HepG2 (cell line): ENCODE measurements around the gene CHST4. TPM values are rescaled to one million over a fixed set of nuclear protein-coding genes. Genes with fewer than 3 reads are reported as not detected.

ENCODE experiments used
- ATAC-seq: fragments of 200-7000 bp; cut with Tn5 transposase; 3 replicates; pipeline ENCODE4 v1.9.1; 2020; ENCODE audit warnings: mild to moderate bottlenecking, moderate library complexity
- BruUV-seq: library from RNA; stranded (reverse); fragments of 400-500 nt; replicated peaks from 2 replicates; lab custom pipeline; 2021; lab: Mats Ljungman, UMichigan
- CTCF ChIA-PET: fragments of 300-600 bp; formaldehyde crosslinking; extraction: SDS; loops from one replicate; lab custom pipeline; 2021; ENCODE audit warnings: low total read pairs, inconsistent platforms, low intra/inter-chr PET ratio; lab: Yijun Ruan, JAX
- POLR2A ChIA-PET: fragments of 350-600 bp; sonication (Branson Sonifier 250); formaldehyde crosslinking; loops from one replicate; lab custom pipeline; 2020; ENCODE audit warnings: antibody characterized with exemption, inconsistent platforms; lab: Yijun Ruan, JAX
- DNase-seq: peaks from one replicate; pipeline ENCODE4 v3.0.0-alpha.2; 2015; ENCODE audit warnings: low spot score
- FAIRE-seq: peaks from 3 replicates; lab custom pipeline; 2011; peaks lifted over from hg19 to GRCh38; lab: Jason Lieb, UNC
- H2AFZ ChIP-seq: one replicate; pipeline ENCODE4 v1.6.1; 2011; ENCODE audit warnings: low read length, inconsistent platforms
- H3K27ac ChIP-seq: fragments of 300-600 bp; 3 replicates; pipeline ENCODE4 v1.8.0; 2011; ENCODE audit warnings: mixed run types, mild to moderate bottlenecking, mixed read lengths, low read length, inconsistent platforms; ENCODE audit not compliant: insufficient read depth; ENCODE audit errors: extremely low read length
- H3K27me3 ChIP-seq, 2 experiments: fragments of 200-600 bp in 1 of 2; 2 replicates in 1 of 2; 3 replicates in 1 of 2; pipeline versions ENCODE4 v1.6.0 to v1.8.0; 2011; ENCODE audit warnings: low read length in 2 of 2, mild to moderate bottlenecking in 2 of 2, moderate library complexity in 2 of 2, inconsistent platforms in 1 of 2; ENCODE audit not compliant: insufficient read depth in 2 of 2, control insufficient read depth in 1 of 2
- H3K36me3 ChIP-seq, 2 experiments: fragments of 200-600 bp in 1 of 2; replicated peaks in 1 of 2; 2 replicates in 1 of 2; 3 replicates in 1 of 2; pipeline versions ENCODE4 v1.5.1 to v1.8.0; 2011; ENCODE audit warnings: low read length in 2 of 2, inconsistent platforms in 1 of 2; ENCODE audit not compliant: insufficient read depth in 2 of 2, control insufficient read depth in 1 of 2
- H3K4me1 ChIP-seq: 2 replicates; pipeline ENCODE4 v1.5.1; 2012; ENCODE audit warnings: low read length, inconsistent platforms; ENCODE audit not compliant: insufficient read depth
- H3K4me2 ChIP-seq: 2 replicates; pipeline ENCODE4 v1.6.0; 2011; ENCODE audit warnings: low read depth, low read length, inconsistent platforms
- H3K4me3 ChIP-seq, 3 experiments: fragments of 200-600 bp in 1 of 3; sonication (generic), shearing (Covaris generic) in 1 of 3; replicated peaks in 1 of 3; 2 replicates each; pipeline ENCODE4 v1.5.1; 2011 to 2016; ENCODE audit warnings: low read length in 3 of 3, inconsistent platforms in 2 of 3, low read depth in 2 of 3, mild to moderate bottlenecking in 2 of 3, control low read depth in 1 of 3, mixed read lengths in 1 of 3; ENCODE audit not compliant: insufficient read depth in 1 of 3
- H3K79me2 ChIP-seq: one replicate; pipeline ENCODE4 v1.6.1; 2011; ENCODE audit warnings: low read length, inconsistent platforms; ENCODE audit not compliant: insufficient read depth
- H3K9ac ChIP-seq: 2 replicates; pipeline ENCODE4 v1.6.0; 2011; ENCODE audit warnings: mild to moderate bottlenecking, low read depth, low read length, inconsistent platforms; ENCODE audit not compliant: insufficient read depth
- H3K9me3 ChIP-seq: 2 replicates; pipeline ENCODE4 v1.5.1; 2012; ENCODE audit warnings: mild to moderate bottlenecking, low read length
- H4K20me1 ChIP-seq: 2 replicates; pipeline ENCODE4 v1.6.0; 2011; ENCODE audit warnings: inconsistent platforms, mild to moderate bottlenecking, low read length, moderate library complexity; ENCODE audit not compliant: insufficient read depth
- BCL3 ChIP-seq: sonication (generic); formaldehyde crosslinking; IDR thresholded peaks from 2 replicates; pipeline ENCODE4 v1.5.1; 2020; ENCODE audit warnings: mild to moderate bottlenecking, missing genetic modification reagents, moderate library complexity
- CCDC6 ChIP-seq: sonication (generic); formaldehyde crosslinking; IDR thresholded peaks from 2 replicates; pipeline ENCODE4 v1.8.1; 2022; ENCODE audit warnings: mild to moderate bottlenecking, missing genetic modification reagents, moderate library complexity
- HNRNPK ChIP-seq: fragments of 200-400 bp; formaldehyde crosslinking; IDR thresholded peaks from 2 replicates; pipeline ENCODE4 v1.6.1; 2018; ENCODE audit warnings: low read length, low read depth, moderate library complexity, mild to moderate bottlenecking; ENCODE audit not compliant: poor library complexity, severe bottlenecking
- KAT2B ChIP-seq: fragments of 150-350 bp; IDR thresholded peaks from 2 replicates; pipeline ENCODE4 v1.6.1; 2014; ENCODE audit warnings: low read depth, low read length, borderline replicate concordance
- MLXIP ChIP-seq: sonication (generic); formaldehyde crosslinking; IDR thresholded peaks from 2 replicates; pipeline ENCODE4 v1.9.0; 2021; ENCODE audit warnings: missing genetic modification reagents, borderline replicate concordance
- SYNCRIP ChIP-seq: fragments of 200-400 bp; formaldehyde crosslinking; IDR thresholded peaks from 2 replicates; pipeline ENCODE4 v1.6.1; 2018; ENCODE audit warnings: mild to moderate bottlenecking, low read depth, low read length; ENCODE audit not compliant: insufficient read depth
- TEF ChIP-seq: sonication (generic); formaldehyde crosslinking; IDR thresholded peaks from 2 replicates; pipeline ENCODE4 v1.5.0; 2020; ENCODE audit warnings: missing genetic modification reagents
- ZFP36 ChIP-seq: fragments of 150-350 bp; IDR thresholded peaks from 2 replicates; pipeline ENCODE4 v1.6.1; 2018; ENCODE audit warnings: borderline replicate concordance, low read length, low read depth; ENCODE audit not compliant: partially characterized antibody
- ZGPAT ChIP-seq: IDR thresholded peaks from 2 replicates; pipeline ENCODE4 v1.6.1; 2016; ENCODE audit warnings: mild to moderate bottlenecking
- ZNF576 ChIP-seq: sonication (generic); formaldehyde crosslinking; IDR thresholded peaks from 2 replicates; pipeline ENCODE4 v1.4.0; 2020; ENCODE audit warnings: mild to moderate bottlenecking, missing genetic modification reagents
- WGBS: methylation state at CpG from one replicate; pipeline ENCODE4 v1.1.6; 2017; ENCODE audit warnings: low lambda C conversion rate; 5-methylcytosine and 5-hydroxymethylcytosine counted together
- in situ Hi-C: cut with HindIII; loops from 2 replicates; pipeline ENCODE4 v1.10.0; 2017; ENCODE audit warnings: low pct_unique_long_range_greater_than_20kb; ENCODE audit not compliant: extremely low pct_ligation_motif_present
- intact Hi-C: fragments of 100-400 bp; cut with micrococcal nuclease; formaldehyde crosslinking; loops from one replicate; pipeline ENCODE4 v1.10.0; 2022; ENCODE audit not compliant: unreplicated experiment
- polyA plus RNA-seq, 8 experiments: library from polyadenylated mRNA; depleted of rRNA in 3 of 8; stranded (reverse) in 7 of 8; unstranded in 1 of 8; fragments of >200 nt; fragmentation: Illumina TruSeq in 4 of 8; extraction: Trizol in 4 of 8; gene quantifications; 2 replicates each; pipeline versions ENCODE4 v1.2.1 to v1.2.3, GENCODE V29; 2011 to 2016; ENCODE audit warnings: low read depth in 4 of 8, missing spikeins in 1 of 8, mixed read lengths in 1 of 8; ENCODE audit not compliant: insufficient read depth in 1 of 8
- total RNA-seq, 5 experiments: library from RNA; depleted of rRNA; stranded (reverse); fragments of >200 nt; fragmentation: Illumina TruSeq; extraction: Trizol; gene quantifications; 2 replicates each; pipeline ENCODE4 v1.2.3, GENCODE V29; 2016; ENCODE audit warnings: low read depth in 1 of 5

Gene CHST4
- total and polyA plus RNA-seq, 2 of the 13 experiments (the other 11 are each of a cell fraction or from before 2014, with no cell fraction given): not detected

- TF ChIP-seq CCDC6 (CRISPR knock-in tag) (no peak), SYNCRIP (no peak), ZNF576 (CRISPR knock-in tag) (no peak), KAT2B (no peak), ZGPAT (no peak)
- TF ChIP-seq, all 625 proteins: peak for 38
Measured at GRCh38 chr16:71584543-71585317, 58.5 kb downstream of the CHST4 start (continued).

- ATAC-seq: peak; percentile 58
- TF ChIP-seq BCL3 (CRISPR knock-in tag) (no peak), ZFP36 (no peak), MLXIP (no peak), HNRNPK (no peak), TEF (CRISPR knock-in tag) (peak; percentile 89)
Measured at GRCh38 chr16:71585318-71585703, 59.1 kb downstream of the CHST4 start.

More at GRCh38 chr16:71585318-71585703, 59.1 kb downstream of the CHST4 start:
- peak overlapping the region; percentile 59 for H3K4me2 ChIP-seq
- DNase-seq: peak; percentile 83
- no TSS peak for BruUV-seq
- FAIRE-seq: peak; percentile 71
- peaks cover 77% of the 10 kb centered on the region for H3K4me1 ChIP-seq
- H3K9me3 ChIP-seq: no peaks in the 10 kb centered on the region
- no peaks in the 10 kb centered on the region for H3K79me2 ChIP-seq
- in situ Hi-C loops: no loop called here
- H2AFZ ChIP-seq: no peak overlapping the region
- H3K9ac ChIP-seq: peak overlapping the region; percentile 59
- peak overlapping the region; percentile 90 for H3K27ac ChIP-seq
- no peaks in the 10 kb centered on the region for H4K20me1 ChIP-seq
- ChIA-PET CTCF (no interaction called here), POLR2A (interaction anchor here (0.8 to 6.8 kb wide), 8 partner anchors 8 to 123 kb away, joined by 3 to 93 read pairs (median 16); partner anchors contain the start of genes TAT and ZNF23)
- no peaks in the 10 kb centered on the region for H3K27me3 ChIP-seq
- intact Hi-C loops: loop anchor here (1.0 kb wide), 2 partner anchors 8 to 12 kb away; no protein-coding TSS in a partner anchor
- peak overlapping the region in 2 of 3 experiments; percentile 25 to 35; a peak in 2 of 6 replicates for H3K4me3 ChIP-seq
- 2% methylated on average over 4 of the region's 4 CpGs for WGBS
- no peaks in the 10 kb centered on the region for H3K36me3 ChIP-seq
